ENCODE results near the gene TBL1Y. TPM values are rescaled to one million over a fixed set of nuclear protein-coding genes. Genes with fewer than 3 reads are reported as not detected.

The TBL1Y gene
- polyA plus RNA-seq, 1 donor from 2014 or later: not detected

GRCh38 chrY:7099742-7100141 is 189.2 kb downstream of the TBL1Y start:
- H3K9me3 ChIP-seq (ENCODE audit: low read length): no peaks in the 10 kb centered on the region
- TF ChIP-seq POLR2AphosphoS5 (IDR thresholded peaks at IDR 0.05) (no peak), SMC3 (conservative IDR thresholded peaks at IDR 0.05; ENCODE audit: poor library complexity) (no peak), RAD21 (conservative IDR thresholded peaks at IDR 0.05) (no peak), MXI1 (conservative IDR thresholded peaks at IDR 0.05; ENCODE audit: poor library complexity, severe bottlenecking) (no peak), REST (IDR thresholded peaks at IDR 0.05; ENCODE audit: borderline replicate concordance) (no peak), EP300 (conservative IDR thresholded peaks at IDR 0.05; ENCODE audit: poor library complexity, severe bottlenecking) (no peak), CTCF (IDR thresholded peaks at IDR 0.05; ENCODE audit: poor library complexity, severe bottlenecking) (no peak), TAF1 (IDR thresholded peaks at IDR 0.05; ENCODE audit: low read depth) (no peak), EZH2 (IDR thresholded peaks at IDR 0.05; ENCODE audit: borderline replicate concordance, insufficient read depth, low read length, poor library complexity, severe bottlenecking) (no peak)
- no peaks in the 10 kb centered on the region for H3K9me2 ChIP-seq (ENCODE audit: insufficient read depth, low read length)
- H3K4me2 ChIP-seq (ENCODE audit: low read length): no peak overlapping the region
- H2AFZ ChIP-seq (ENCODE audit: low read depth, low read length): no peak overlapping the region
- no peak overlapping the region for H3K9ac ChIP-seq (ENCODE audit: low read length)
- no peaks in the 10 kb centered on the region for H3K79me2 ChIP-seq (replicated peaks; ENCODE audit: insufficient read depth, low read length)
- H3K27ac ChIP-seq (ENCODE audit: low read length): no peak overlapping the region
- H3K36me3 ChIP-seq (ENCODE audit: insufficient read depth, low read length): no peaks in the 10 kb centered on the region
- no peak overlapping the region for H3K4me3 ChIP-seq (ENCODE audit: low read length)
- H3K27me3 ChIP-seq (ENCODE audit: insufficient read depth, low read depth, low read length): no peaks in the 10 kb centered on the region
- H4K20me1 ChIP-seq (ENCODE audit: insufficient read depth): no peaks in the 10 kb centered on the region
- H3F3A ChIP-seq (ENCODE audit: insufficient read depth, low read length, poor library complexity, severe bottlenecking): no peaks in the 10 kb centered on the region

GRCh38 chrY:7102680-7103079 is 192.2 kb downstream of the TBL1Y start:
- Histone ChIP-seq H3K9me2 (ENCODE audit: insufficient read depth, low read length) (no peaks in the 10 kb centered on the region), H4K20me1 (ENCODE audit: insufficient read depth) (no peaks in the 10 kb centered on the region), H3K4me3 (ENCODE audit: low read length) (no peak overlapping the region), H3K27me3 (ENCODE audit: insufficient read depth, low read depth, low read length) (no peaks in the 10 kb centered on the region), H3K27ac (ENCODE audit: low read length) (no peak overlapping the region), H3K9ac (ENCODE audit: low read length) (no peak overlapping the region), H3K79me2 (replicated peaks; ENCODE audit: insufficient read depth, low read length) (no peaks in the 10 kb centered on the region), H3F3A (ENCODE audit: insufficient read depth, low read length, poor library complexity, severe bottlenecking) (no peaks in the 10 kb centered on the region), H3K9me3 (ENCODE audit: low read length) (no peaks in the 10 kb centered on the region), H3K36me3 (ENCODE audit: insufficient read depth, low read length) (no peaks in the 10 kb centered on the region), H3K4me2 (ENCODE audit: low read length) (no peak overlapping the region), H2AFZ (ENCODE audit: low read depth, low read length) (no peak overlapping the region)
- no peak for TF ChIP-seq MXI1 (conservative IDR thresholded peaks at IDR 0.05; ENCODE audit: poor library complexity, severe bottlenecking)
- no peak for TF ChIP-seq EP300 (conservative IDR thresholded peaks at IDR 0.05; ENCODE audit: poor library complexity, severe bottlenecking)
- no peak for TF ChIP-seq EZH2 (IDR thresholded peaks at IDR 0.05; ENCODE audit: borderline replicate concordance, insufficient read depth, low read length, poor library complexity, severe bottlenecking)
- no peak for TF ChIP-seq CTCF (IDR thresholded peaks at IDR 0.05; ENCODE audit: poor library complexity, severe bottlenecking)
- no peak for TF ChIP-seq RAD21 (conservative IDR thresholded peaks at IDR 0.05)
- TF ChIP-seq TAF1 (IDR thresholded peaks at IDR 0.05; ENCODE audit: low read depth): no peak
- no peak for TF ChIP-seq POLR2AphosphoS5 (IDR thresholded peaks at IDR 0.05)
- no peak for TF ChIP-seq SMC3 (conservative IDR thresholded peaks at IDR 0.05; ENCODE audit: poor library complexity)
- TF ChIP-seq REST (IDR thresholded peaks at IDR 0.05; ENCODE audit: borderline replicate concordance): no peak

Measured in neural cell (in vitro differentiated cells).